ENCODE measurements around the gene STX3.

DNA sequence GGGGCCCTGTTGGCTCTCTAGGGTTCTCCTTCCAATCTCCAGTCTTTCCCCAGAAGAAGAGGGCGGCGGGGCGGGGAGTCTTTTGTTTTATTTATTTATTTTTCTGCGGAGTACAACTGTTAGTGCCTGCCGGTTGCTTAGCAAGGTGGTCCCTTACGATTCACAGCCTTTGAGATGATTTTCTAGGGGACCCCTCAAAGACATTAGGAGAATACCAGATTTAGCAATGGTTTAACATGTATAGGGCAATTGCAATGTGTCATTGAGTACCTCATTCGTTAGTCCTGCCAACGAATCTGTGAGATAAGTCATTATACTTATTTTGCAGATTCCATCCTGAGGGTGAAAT lies 55.7 kb downstream of the STX3 start:
- TF ChIP-seq, protein P1, sequence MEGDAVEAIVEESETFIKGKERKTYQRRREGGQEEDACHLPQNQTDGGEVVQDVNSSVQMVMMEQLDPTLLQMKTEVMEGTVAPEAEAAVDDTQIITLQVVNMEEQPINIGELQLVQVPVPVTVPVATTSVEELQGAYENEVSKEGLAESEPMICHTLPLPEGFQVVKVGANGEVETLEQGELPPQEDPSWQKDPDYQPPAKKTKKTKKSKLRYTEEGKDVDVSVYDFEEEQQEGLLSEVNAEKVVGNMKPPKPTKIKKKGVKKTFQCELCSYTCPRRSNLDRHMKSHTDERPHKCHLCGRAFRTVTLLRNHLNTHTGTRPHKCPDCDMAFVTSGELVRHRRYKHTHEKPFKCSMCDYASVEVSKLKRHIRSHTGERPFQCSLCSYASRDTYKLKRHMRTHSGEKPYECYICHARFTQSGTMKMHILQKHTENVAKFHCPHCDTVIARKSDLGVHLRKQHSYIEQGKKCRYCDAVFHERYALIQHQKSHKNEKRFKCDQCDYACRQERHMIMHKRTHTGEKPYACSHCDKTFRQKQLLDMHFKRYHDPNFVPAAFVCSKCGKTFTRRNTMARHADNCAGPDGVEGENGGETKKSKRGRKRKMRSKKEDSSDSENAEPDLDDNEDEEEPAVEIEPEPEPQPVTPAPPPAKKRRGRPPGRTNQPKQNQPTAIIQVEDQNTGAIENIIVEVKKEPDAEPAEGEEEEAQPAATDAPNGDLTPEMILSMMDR (IDR thresholded peaks at IDR 0.05) = no peak
- TF ChIP-seq POLR2A (IDR thresholded peaks at IDR 0.05) = no peak
